GM19025 (cell line): Measurements from ENCODE around the gene KIF19.
"Not testable (repeated sequence)": the region's sequence is repeated elsewhere in the genome, so short reads cannot be mapped to it uniquely, and the experiment has no call there.

Source experiments
- ATAC-seq: cut with Tn5 transposase; IDR thresholded peaks from one replicate; pipeline ENCODE4 v1.9.1; 2021; ENCODE audit warnings: mild to moderate bottlenecking, low read depth, moderate library complexity; ENCODE audit not compliant: unreplicated experiment

The KIF19 gene, protein sequence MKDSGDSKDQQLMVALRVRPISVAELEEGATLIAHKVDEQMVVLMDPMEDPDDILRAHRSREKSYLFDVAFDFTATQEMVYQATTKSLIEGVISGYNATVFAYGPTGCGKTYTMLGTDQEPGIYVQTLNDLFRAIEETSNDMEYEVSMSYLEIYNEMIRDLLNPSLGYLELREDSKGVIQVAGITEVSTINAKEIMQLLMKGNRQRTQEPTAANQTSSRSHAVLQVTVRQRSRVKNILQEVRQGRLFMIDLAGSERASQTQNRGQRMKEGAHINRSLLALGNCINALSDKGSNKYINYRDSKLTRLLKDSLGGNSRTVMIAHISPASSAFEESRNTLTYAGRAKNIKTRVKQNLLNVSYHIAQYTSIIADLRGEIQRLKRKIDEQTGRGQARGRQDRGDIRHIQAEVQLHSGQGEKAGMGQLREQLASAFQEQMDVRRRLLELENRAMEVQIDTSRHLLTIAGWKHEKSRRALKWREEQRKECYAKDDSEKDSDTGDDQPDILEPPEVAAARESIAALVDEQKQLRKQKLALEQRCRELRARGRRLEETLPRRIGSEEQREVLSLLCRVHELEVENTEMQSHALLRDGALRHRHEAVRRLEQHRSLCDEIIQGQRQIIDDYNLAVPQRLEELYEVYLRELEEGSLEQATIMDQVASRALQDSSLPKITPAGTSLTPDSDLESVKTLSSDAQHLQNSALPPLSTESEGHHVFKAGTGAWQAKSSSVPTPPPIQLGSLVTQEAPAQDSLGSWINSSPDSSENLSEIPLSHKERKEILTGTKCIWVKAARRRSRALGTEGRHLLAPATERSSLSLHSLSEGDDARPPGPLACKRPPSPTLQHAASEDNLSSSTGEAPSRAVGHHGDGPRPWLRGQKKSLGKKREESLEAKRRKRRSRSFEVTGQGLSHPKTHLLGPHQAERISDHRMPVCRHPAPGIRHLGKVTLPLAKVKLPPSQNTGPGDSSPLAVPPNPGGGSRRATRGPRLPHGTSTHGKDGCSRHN

DNA sequence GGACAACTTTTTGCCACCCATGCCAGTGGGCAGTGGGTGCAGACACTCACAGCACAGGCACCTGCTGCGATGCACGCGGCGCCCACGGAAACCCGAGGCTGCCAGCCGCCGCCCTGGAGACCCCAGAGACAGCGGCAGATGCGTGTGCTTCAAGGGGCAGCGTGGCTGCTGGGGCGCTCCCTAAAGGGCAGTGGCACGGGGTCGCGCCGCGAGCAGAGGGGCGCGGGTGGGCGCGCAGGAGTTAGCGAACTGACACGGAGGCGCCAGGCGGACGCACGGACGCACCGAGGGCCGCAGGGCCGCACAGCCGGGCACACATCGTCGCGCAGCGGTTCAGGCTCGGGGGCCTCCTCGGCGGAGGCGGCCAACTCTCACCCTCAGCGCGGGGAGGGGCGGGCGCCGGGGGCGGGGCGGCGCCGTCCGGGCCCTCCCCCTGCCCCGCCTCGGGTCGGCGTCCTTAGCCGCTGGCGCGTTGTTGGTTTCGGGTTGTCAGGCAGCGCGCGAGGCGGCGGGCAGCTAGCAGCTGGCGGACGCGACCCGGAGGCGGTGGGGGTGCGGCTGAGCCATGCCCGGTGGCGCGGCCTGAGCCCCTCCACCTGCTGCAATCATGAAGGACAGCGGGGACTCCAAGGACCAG, at the start of gene KIF19:
Gene KIF19, plus strand, starts transcription at position 484 of the 637 bp plus-strand sequence. Its CDS starts 124 bp downstream, at position 608.
- no peak for ATAC-seq

DNA sequence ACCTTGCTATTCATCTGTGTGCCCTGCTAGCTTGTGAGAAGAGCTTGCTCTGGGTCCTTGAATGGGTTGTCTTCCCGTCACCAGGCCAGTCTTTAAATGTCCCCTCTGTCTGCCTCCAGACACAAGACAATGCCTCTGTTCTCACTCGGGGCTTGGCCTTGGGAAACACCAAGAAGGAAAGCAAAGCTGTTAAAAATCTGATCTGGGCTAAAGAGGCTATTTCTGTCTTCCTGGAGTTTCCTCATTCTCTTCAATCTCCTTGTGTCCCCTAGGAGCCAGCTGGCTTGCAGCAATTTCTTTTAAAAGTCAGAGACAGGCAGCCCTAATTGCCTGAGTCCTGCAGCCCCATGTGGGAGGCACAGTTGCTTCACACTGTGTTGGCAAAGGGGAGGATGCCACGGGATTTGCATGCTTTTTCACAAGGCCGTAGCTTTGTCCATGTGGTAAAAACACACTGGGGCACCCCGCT, 49.5 kb upstream of the KIF19 start:
- ATAC-seq, result no peak

DNA sequence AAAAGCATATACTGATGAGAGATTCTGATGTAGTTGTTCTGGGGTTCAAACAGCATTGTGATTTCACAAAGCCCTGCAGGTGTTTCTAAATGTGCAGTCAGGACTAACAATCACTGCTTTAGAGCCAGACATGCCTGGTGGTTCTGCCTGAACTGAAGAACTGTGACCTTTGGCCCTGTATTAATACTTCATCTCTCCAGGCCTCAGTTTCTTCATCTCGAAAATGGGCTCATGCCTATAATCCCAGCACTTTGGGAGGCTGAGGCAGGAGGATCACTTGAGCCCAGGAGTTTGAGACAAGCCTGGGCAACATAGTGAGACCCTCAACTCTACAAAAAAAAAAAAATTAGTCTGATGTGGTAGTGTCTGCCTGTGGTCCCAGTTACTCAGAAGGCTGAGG, 48.1 kb upstream of the KIF19 start:
- no peak for ATAC-seq

DNA sequence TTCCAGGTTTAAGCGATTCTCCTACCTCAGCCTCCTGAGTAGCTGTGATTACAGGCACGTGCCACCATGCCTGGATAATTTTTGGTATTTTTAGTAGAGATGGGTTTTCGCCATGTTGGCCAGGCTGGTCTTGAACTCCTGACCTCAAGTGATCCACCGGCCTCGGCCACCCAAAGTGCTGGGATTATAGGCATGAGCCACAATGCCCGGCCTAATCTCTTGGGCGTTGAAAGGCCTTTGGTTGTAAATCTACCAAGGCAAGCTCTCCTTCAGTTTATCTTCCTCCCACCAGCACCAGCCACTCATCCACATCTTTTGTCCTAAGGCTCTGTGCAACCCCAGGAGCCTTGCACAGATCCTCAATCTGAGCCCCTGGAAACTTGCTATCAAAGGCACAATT, 46.4 kb upstream of the KIF19 start:
- ATAC-seq, result not testable (repeated sequence)

DNA sequence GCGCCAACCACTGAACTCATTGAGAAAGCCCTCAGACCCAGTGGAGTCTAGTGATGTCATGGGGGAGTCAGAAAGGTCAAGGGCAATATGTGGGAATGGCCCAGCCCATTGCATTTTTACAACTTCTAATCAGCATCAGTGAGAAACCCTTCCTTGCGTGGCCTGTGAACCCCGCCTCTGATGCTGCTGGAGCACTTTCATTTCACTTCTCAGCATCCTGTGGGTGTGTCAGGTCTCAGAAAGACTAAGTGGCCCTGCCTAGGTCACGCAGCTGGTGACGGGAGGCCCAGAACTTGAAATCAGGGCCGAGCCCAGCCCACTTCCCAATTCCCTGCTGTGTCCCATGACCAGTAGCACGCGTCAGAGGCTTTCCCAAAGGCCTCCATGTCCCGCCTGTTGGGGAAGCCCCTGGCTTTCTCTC, 45.9 kb upstream of the KIF19 start:
- ATAC-seq, result peak; percentile 48

DNA sequence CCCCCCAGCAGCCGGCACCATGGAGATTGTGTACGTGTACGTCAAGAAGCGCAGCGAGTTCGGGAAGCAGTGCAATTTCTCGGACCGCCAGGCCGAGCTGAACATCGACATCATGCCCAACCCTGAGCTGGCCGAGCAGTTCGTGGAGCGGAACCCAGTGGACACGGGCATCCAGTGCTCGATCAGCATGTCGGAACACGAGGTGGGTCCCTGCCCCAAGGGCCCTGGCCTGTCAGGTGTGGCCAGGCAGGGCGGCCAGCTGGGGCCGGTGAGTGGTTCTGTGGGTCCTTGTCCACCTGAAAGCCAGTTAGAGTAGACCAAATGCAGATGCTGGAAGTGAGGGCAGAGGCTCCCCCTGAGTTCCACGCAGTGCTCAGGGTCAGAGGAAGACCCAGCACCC, 44.2 kb upstream of the KIF19 start:
- ATAC-seq, result no peak

DNA sequence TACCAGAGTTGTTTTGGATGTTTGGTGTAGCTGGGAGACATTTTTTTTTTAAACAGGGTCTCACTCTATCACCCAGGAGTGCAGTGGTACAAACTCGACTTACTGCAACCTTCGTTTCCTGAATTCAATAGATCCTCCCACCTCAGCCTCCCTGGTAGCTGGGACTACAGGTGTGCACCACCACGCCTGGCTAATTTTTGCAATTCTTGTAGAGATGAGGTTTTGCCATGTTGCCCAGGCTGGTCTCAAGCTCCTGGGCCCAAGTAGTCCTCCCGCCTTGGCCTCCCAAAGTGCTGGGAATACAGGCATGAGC, 43.8 kb upstream of the KIF19 start:
- not testable (repeated sequence) for ATAC-seq

DNA sequence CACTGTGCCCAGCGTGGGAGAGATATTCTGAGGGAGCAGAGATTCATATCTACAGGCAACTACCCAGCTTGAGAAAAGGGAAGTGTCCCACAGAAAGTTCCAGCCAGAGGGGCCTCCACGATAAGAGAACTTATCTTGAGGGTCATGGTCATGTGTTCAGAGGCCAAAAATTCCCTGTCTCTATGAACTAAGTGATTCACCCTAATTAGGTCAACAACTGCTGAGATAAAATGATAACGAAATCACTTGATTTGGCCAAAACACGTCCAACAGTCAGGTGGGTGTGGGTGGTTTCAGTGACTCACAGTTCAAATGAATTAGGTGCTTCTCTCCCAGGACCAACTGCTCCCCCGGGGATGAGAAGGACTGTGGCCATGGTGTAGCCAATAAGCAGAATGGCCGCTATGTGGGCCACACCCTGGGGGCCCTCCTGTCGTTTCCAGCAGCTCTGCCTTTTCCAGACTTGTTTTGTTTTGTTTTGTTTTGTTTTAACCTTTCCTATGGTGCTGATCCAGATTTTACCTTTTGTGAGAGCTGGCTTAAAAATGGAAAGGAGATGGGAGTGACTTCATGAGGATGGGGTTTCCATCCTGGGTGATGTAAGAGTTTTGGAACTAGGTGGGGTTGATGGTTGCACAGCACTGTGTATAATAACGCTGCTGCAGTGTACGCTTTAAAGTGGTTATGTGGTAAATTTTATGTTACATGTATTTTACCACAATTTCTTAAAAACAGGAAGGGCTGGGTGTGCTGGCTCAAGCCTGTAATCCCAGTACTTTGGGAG, 43.2 kb upstream of the KIF19 start:
- no peak for ATAC-seq

DNA sequence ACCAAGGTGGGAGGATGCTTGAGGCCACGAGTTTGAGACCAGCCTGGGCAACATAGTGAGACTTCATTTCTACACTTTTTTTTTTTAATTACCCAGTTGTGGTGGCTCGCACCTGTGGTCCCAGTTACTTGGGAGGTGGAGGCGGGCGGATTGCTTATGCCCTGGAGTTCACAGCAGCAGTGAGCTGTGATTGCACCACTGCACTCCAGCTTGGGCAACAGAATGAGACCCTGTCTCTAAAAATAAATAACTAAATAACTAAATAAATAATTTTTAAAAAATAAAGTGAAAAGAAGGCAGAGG, 42.7 kb upstream of the KIF19 start:
- no peak for ATAC-seq

DNA sequence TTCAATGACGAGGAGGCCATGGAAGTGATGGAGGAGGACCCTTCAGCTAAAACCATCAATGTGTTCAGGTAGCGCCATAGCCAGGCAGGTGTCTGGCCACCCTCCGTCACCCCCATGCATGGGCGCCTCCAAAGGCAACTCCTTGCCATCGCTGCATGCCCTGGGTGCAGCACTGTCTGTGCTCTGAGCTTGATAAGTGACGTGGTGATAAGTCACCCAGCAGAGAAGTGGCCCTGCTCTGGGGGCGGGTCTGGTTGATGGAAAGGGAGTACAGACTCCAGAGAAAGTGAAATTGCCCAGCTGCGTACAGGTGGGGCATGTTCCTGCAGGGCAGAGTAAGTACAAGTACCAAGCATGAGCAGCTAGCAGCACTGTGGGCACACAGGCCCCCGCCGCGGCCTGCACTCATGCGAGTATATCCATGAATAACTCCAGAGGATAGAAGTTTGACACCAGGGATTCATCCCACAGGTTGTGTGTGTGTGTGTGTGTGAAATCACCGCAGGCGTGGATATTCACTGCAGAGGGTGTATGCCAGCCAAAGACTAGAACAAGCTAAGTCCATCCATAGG, 38.9 kb upstream of the KIF19 start:
- no peak for ATAC-seq

DNA sequence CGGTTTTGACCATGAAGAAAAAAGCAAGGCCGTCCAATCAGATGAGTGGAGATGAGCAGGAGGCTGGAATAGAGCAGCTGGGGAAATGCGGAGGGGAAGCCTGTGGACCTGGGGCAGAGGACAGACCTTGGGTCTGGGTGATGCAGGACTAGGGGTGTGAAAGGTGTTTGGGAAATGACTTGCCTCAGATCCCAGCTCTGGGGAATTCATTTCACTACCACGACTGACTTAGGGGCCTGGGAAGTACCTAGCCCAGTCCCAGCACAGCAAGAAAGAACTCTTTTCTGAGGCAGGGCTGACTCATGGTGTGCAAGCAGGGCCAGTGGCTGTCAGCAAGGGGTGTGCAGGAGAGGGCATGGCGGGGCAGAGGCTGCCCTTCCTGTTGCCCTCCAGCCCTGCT, 37.2 kb upstream of the KIF19 start:
- peak; percentile 74 for ATAC-seq

DNA sequence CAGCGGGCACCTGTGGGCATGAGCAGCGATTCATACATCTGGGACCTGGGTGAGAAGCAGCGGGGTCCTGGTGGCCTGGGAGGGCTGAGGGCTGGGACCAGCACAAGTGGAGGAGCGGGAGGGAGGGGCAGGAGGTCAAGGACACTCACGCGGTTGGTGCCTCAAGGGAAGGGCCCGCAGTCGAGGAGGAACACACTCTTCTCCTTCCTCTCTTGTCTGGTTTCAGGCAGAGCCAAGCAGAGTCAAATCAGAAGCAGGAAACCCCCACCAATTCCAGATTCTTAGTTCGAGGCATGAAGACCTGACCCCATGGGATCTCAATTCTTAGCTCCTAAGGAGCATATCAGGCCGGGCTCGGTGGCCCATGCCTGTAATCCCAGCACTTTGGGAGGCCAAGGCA, 36.3 kb upstream of the KIF19 start:
- no peak for ATAC-seq

DNA sequence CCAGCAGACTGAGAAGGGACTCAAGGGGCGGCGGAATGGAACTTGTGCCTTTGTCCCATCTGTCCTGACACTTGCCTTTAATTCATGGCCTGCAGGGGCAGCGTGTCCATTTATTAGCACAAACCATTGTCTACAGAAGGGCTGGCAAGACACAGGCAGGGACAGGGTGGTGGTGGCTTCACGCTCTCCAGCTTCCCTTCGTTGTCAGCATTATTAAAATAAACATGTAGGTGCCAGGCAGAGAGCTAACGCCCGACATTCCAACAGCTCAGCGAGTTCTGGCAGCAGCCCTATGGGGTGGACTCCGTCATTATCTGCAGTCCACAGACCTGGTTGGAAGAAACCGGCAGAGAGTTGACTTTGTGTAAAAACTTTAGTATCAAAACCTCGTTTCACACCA, 35.7 kb upstream of the KIF19 start:
- no peak for ATAC-seq

DNA sequence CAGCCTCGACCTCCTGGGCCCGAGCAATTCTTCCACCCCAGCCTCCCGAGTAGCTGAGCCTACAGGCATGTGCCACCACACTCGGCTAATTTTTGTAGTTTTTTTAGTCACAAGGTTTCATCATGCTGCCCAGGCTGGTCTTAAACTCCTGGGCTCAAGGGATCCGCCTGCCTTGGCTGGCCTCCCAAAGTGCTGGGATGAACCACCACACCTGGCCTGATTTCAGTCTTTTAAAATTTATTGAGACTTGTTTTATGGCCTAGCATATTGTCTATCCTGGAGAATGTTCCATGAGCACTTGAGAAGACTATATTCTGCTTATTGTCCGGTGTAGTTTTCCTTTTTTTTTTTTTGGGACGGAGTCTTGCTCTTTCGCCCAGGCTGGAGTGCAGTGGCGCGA, 33.5 kb upstream of the KIF19 start:
- no peak for ATAC-seq

DNA sequence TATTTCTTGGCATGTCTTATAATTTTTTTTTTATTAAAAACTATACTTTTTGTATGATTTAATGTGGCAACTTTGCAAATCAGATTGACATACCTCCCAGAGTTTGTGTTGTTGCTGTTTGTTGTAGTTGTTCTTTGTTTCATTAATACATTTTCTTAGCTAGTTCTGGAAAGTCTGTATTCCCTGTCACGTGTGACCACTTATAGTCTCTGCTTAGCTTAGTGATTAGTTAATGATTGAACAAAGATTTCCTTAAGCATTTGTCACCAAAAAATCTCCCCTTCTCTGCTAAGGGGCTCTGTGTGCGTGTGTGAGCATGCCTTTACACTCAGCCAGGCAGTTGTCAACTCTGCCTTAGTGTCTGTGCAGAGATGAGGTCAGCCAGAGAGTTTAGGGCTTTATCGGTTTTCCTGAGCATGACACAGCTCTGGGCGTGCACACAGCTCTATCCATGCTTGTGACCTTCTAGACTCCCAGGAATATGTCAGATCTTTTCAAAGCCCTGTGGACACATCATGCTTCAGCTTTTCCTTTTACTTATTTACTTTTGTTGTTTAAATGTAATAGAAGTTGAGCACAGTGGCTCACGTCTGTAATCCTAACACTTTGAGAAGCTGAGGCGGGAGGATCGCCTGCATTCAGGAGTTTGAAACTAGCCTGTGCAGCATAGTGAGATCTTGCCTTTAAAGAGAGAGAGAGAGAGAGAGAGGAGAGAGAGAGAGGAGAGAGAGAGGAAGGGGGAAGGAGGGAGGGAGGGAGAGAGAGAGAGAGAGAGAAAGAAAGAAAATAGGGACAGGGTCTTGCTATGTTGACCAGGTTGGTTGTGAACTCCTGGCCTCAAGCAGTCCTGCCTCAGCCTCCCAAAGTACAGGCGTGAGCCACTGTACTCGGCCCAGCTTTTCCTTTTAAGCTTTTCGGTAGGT, 30.1 kb upstream of the KIF19 start:
- no peak for ATAC-seq

DNA sequence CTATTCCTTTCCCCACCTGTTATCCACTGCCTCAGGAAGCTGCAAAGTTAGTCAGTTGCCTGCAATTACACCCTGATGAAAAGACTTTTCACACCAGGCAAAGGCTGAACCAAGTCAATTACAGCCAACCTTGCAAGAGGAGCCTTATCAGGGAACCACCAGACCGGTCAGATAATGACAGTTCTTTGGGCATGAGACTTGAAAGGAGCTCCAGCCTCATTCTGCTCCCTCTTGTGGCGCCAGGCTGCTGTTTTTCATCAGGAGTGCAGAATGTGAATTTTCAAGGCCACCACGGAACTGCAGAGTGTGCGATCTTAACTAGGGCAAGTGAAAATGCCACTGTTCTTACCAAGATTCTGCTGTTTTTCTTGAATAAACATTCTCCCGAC, 29.5 kb upstream of the KIF19 start:
- ATAC-seq, result no peak

DNA sequence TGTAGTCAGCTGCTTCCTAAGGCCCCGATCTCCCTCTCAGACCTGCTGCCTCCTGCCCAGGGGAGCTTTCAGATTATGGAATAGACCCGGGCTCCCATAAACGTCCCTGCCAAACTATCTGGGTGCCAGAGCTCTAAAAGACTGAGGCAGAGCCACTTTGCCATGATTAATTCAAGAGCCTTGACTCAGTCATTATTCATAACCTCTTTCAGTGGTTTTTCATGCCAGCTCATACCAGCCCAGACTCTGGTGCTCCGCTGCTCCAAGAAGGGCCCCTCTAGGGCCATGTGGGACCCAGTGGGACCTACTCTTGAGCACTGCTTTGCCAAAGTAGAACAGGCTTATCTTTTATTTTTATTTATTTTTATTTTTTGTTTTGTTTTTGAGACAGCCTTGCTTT, 28.1 kb upstream of the KIF19 start:
- no peak for ATAC-seq

DNA sequence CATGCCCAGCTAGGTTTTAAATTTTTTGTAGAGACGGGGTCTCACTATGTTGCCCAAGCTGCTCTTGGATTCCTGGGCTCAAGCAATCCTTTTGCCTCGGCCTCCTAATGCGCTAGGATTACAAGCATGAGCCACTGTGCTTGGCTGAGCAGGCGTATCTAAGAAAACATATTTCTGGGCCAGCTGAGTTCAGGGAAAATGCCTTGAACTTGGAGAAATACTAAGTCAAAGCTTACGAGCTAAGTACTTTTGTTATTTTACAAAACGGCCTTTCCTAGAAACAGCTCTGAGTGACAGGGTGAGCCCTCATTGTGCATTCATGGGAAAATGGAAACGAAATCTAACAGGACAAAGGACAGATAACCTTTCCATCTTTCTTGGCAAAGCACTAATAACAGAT, 27.2 kb upstream of the KIF19 start:
- no peak for ATAC-seq
